ENCODE results near the gene SLC51B. TPM values are rescaled to one million over a fixed set of nuclear protein-coding genes. Genes with fewer than 3 reads are reported as not detected.
"Not testable (repeated sequence)": the region's sequence is repeated elsewhere in the genome, so short reads cannot be mapped to it uniquely, and the experiment has no call there.

SLC51B gene
- total RNA-seq, 1 experiment from 2014 or later, result not detected

DNA sequence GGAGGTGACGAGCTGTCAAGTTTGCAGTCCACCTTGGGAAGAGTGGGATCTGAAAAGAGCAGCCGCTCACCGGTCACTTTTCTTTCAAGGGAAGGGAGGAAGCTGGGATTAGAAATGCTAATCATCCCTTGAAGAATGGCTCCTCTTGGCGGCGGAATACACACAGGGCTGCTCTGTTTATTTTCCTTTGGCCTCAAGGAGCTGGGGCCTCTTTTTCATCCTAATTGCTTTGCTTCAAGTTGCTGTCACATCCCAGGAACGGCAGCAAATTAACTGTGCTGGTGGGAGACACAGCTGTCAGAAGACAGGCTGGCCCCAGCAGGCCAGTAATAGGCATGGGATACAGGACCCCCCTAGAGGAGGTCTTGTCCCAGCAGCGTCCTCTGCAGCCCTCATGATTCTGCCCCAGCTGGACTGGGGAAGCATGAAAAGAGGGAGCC lies 38.1 kb downstream of the SLC51B start:
- no peak for DNase-seq (ENCODE audit: low read depth)

GRCh38 chr15:65084500-65085206 lies 39.5 kb downstream of the SLC51B start:
- DNase-seq (ENCODE audit: low read depth), result no peak

- DNase-seq (ENCODE audit: low read depth), result no peak
Measured at GRCh38 chr15:65085207-65085753, 40.1 kb downstream of the SLC51B start.

- DNase-seq (ENCODE audit: low read depth), result no peak
Measured at GRCh38 chr15:65085990-65086679, 40.9 kb downstream of the SLC51B start.

GRCh38 chr15:65086680-65087111 lies 41.5 kb downstream of the SLC51B start:
- no peak for DNase-seq (ENCODE audit: low read depth)

DNA sequence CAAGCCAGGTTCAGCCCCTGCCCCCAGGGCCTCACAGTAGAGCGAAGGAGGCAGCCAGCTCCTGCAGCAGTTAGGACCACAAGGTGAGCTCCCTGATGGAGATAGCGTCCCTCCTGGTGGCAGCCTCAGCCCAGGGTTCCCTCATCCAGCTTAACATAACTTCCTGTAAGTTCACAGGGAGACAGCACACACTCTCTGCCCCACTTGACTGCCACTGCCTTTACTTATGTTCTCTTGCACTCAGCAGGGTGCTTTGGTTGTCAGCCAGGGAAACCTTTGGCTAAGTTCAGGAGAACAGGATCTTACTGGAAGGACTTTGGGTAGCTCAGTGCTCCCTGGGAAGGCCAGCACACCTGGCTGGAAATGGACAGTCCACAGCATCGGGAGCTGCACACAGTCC lies 42.2 kb downstream of the SLC51B start:
- DNase-seq (ENCODE audit: low read depth), result no peak

GRCh38 chr15:65087873-65088642 lies 42.9 kb downstream of the SLC51B start:
- no peak for DNase-seq (ENCODE audit: low read depth)

DNA sequence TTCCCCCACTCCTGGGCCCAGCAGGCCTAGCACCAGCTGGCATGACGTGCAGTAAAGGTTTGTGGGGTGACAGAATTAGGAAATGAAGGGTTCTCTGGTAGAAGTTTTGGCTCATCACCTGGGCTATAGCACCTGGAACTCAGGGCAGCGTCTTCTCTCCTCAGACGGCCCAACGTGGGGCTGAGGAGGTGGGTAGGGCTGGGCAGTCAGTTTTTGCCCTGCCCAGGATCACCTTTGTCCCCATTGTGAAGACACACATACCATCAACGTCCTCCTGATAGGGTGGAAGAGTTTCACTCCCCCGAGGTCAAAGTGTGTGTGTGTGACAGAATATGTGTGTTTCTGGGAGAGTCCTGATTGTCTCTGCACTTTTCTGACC lies 43.4 kb downstream of the SLC51B start:
- no peak for DNase-seq (ENCODE audit: low read depth)

- no peak for DNase-seq (ENCODE audit: low read depth)
Measured at GRCh38 chr15:65089206-65089824, 44.1 kb downstream of the SLC51B start.

DNA sequence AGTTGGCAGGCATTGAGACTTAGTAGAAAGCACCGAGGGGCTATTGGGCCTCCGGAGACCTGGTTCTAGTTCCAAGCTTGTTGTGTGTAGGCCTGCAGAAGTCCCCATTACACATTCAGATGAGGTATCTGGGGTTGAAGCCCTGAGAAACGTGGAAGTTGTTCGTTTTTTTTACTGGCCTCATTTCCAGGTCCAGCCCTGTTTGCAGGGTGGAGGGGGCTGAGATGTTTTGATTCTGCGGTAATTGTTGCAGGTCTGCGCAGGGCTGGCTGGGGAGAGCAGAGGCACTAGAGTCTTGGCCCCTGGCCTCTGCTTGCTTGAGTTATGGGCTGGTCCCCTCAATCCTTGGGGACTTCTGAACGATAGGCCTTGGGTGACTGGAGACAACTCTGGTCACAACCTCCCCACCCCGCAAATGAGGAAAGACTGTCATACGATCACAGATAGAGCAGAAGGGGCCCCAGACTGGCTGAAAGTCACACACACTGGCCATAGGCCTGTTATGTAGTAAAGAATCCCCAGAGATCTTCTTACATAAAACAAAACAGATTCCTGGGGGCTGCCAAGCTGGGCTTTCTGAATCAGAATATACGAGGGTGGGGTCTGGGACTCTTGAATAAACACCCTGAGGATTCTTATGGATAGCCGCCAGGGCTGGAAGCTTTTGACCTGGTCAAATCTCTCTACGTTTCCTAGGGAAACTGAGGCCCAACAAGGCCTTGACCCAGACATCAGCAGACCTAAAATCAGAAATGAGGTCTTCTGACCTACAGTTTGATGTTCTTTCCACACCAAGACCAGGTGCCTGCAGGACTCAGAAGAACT lies 47.0 kb downstream of the SLC51B start:
- DNase-seq (ENCODE audit: low read depth), result no peak

DNA sequence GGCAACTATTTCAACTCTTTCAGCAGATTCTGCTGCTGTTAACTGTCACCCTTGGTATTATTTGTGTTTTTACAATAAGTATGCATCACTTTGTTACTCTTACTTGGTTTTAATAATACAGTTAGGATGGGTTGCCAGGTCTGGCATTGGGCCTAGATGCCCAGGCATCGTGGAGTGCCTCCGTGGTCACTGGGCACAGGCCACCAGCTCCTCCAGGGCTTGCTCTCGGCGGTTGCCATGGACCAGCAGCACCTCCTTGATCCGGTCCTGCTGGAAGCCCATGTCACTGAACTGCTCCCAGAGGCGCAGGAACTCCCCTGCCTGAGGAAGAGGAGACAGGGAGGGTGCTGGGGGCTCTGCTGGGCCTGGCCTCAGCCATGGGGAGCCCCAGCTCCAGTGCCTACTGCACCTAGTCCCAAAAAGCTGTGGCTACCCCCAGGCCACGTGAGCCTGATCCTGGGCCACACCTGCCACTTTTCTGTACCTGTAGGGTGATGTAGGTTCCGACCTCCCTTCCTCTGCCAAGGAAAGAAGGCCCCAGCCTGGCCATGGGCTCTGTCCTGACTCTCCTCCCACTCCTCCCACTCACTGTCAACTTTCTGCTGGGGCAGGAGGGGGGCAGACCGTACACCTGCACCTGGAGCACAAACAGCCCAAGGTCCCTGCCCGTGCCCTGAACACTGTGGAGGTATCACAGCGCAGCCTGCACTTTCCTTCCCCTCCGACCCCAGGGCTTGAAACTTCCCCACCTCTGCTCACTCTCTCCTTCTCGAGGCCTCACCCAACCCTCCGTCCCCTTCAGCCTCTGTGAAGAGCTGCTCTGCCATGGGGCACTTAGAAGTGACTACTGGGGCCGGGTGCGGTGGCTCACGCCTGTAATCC lies 48.0 kb downstream of the SLC51B start:
- no peak for DNase-seq (ENCODE audit: low read depth)

DNA sequence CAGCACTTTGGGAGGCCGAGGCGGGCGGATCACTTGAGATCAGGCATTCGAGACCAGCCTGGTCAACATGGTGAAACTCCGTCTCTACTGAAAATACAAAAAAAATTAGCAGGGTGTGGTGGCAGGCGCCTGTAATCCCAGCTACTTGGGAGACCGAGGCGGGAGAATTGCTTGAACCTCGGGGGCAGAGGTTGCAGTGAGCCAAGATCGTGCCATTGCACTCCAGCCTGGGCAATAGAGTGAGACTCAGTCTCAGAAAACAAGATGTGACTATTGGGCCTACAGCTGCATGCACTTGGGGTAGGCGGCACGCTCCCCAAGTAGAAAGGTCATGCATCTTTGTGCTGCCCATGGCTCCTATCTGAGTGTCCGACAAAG lies 48.6 kb downstream of the SLC51B start:
- not testable (repeated sequence) for DNase-seq (ENCODE audit: low read depth)

GRCh38 chr15:65094294-65094995 lies 49.3 kb downstream of the SLC51B start:
- no peak for DNase-seq (ENCODE audit: low read depth)

DNA sequence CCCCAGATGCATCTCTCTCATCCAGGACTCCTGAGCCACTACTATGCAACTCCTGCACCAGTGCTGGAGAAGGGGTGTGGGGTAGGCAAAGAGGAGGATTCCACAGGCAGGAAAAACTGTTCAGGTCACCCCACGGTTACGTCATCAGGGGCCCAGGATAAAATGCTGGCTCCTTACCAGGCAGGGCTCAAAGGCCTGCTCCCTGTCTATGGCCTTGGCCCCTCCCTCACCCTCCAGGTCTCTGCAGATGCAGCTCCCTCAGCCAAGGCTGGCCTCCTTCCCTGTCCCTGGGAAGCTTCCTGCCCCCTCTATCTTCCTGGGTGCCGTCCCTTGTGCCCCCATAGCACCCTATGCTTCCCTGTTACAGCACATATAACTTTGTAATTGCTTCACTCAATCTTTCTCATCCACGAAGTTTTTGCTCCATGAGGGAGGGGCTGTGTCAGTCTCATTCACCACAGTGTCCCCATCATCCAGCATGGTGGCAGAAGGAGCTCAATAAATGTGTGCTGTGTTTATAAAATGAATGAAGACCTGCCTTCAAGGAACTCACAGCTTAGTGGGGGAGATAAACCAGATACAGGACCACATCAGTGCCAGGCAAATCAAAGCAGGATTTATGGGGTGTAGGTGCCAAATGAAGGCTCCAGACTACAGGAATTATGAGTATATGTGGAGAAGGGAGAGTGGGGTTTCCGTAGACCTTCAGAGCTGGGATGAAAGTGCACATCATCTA lies 50.0 kb downstream of the SLC51B start:
- no peak for DNase-seq (ENCODE audit: low read depth)

DNA sequence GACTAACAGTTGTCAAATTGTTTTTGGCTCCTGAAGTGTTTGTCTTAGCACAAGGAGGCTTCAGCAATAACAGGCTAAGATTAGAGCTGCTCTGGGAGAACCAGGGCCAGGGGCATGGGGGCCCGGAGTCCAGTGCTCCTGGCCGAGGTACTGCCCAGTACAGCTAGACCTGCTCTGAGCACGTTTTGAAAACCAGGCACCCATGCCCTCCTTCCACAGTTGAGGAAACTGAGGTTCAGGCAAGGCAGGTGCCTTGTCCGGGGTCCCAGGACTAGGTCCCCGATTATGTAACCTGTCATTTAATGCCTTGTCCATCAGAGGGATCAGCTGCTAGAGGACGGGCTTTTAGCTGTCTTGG lies 50.5 kb downstream of the SLC51B start:
- no peak for DNase-seq (ENCODE audit: low read depth)

- no peak for DNase-seq (ENCODE audit: low read depth)
Measured at GRCh38 chr15:65096481-65097385, 51.5 kb downstream of the SLC51B start.

- no peak for DNase-seq (ENCODE audit: low read depth)
Measured at GRCh38 chr15:65097651-65098263, 52.6 kb downstream of the SLC51B start.

Measured in HT1080 (cell line).